Measurements from ENCODE around the gene TTLL8. TPM values are rescaled to one million over a fixed set of nuclear protein-coding genes. Genes with fewer than 3 reads are reported as not detected.

TTLL8 gene
- polyA plus RNA-seq, 1 of the 3 experiments (the other 2 are of a cell fraction): not detected

GRCh38 chr22:49998718-49999062, 59.4 kb downstream of the TTLL8 start:
- WGBS (ENCODE audit: low lambda C conversion rate): 88% methylated on average over 13 of the region's 14 CpGs
- H3K27ac ChIP-seq (ENCODE audit: low read depth in 2 of 2, low read length in 1 of 2): no peak overlapping the region
- no peak overlapping the region for H3K4me2 ChIP-seq
- H3K9me3 ChIP-seq: no peaks in the 10 kb centered on the region
- no peaks in the 10 kb centered on the region for H3K79me2 ChIP-seq (ENCODE audit: insufficient read depth)
- no peaks in the 10 kb centered on the region for H3K36me3 ChIP-seq (replicated peaks in 1 of 2; ENCODE audit: control insufficient read depth in 1 of 2, insufficient read depth in 2 of 2, low read length in 1 of 2)
- H3K9me2 ChIP-seq: no peaks in the 10 kb centered on the region
- no peak for TF ChIP-seq MXI1 (IDR thresholded peaks at IDR 0.05; ENCODE audit: low read depth, low read length)
- TF ChIP-seq TCF12 (IDR thresholded peaks at IDR 0.05): no peak
- TF ChIP-seq IRF3 (IDR thresholded peaks at IDR 0.05; ENCODE audit: low read depth, low read length): no peak
- no peak for TF ChIP-seq NRF1 (IDR thresholded peaks at IDR 0.05; ENCODE audit: low read depth, low read length)
- TF ChIP-seq RXRA (IDR thresholded peaks at IDR 0.05; ENCODE audit: borderline replicate concordance, low read depth): no peak
- TF ChIP-seq SMC3 (IDR thresholded peaks at IDR 0.05; ENCODE audit: low read depth, low read length): no peak
- TF ChIP-seq FOSL2 (IDR thresholded peaks at IDR 0.05; ENCODE audit: borderline replicate concordance, low read depth): no peak
- H3K9ac ChIP-seq: no peak overlapping the region
- H3K4me1 ChIP-seq (ENCODE audit: control insufficient read depth in 1 of 2, insufficient read depth in 2 of 2, low read depth in 1 of 2, low read length in 1 of 2): peaks cover 0 to 4% of the 10 kb centered on the region in 2 experiments; a peak in 1 of 4 replicates
- no peak overlapping the region for H2AFZ ChIP-seq (ENCODE audit: low read depth)
- POLR2A ChIA-PET: no interaction called here
- H3F3A ChIP-seq (replicated peaks; ENCODE audit: insufficient read depth): no peaks in the 10 kb centered on the region
- CTCF ChIA-PET: no interaction called here
- no peak for DNase-seq
- H4K20me1 ChIP-seq (ENCODE audit: insufficient read depth): no peaks in the 10 kb centered on the region
- H3K27me3 ChIP-seq (ENCODE audit: insufficient read depth): no peaks in the 10 kb centered on the region
- no peak overlapping the region for H3K4me3 ChIP-seq (ENCODE audit: low read depth in 2 of 2, low read length in 1 of 2)

DNA sequence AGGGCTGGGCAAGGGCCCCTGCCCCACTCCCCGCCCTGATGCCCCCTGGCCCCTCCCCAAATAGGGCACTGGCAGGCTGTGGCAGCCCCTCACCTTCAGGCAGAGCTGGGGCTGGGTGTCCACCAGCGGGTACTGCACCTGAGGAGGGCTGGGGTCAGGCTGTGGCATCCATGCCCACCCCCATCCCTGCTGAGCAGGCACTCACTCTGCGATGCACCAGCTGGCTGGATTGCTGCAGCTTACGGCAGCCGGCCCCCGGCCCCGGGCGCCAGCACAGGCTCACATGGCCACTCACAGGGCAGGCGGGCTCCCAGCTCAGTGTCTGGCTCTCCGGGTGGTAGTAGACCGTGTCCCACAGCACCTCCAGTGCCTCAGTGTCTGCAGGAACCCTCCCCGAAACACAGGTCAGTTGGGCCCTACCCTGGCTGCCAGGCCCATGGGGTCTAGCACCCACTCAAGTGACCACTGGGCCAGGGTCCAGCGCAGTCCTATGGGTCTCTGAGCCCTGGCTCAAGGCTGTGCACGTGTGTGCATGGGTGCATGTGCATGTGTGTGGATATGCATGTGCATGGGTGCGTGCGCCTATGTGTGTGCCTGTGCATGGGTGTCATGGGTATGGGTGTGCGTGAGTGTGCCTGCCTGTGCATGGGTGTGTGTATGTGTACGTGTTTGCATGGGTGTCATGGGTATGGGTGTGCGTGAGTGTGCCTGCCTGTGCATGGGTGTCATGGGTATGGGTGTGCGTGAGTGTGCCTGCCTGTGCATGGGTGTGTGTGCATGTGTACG, 60.0 kb downstream of the TTLL8 start:
- Histone ChIP-seq H3K27me3 (ENCODE audit: insufficient read depth) (no peaks in the 10 kb centered on the region), H3K9ac (no peak overlapping the region), H3K4me3 (ENCODE audit: low read depth in 2 of 2, low read length in 1 of 2) (no peak overlapping the region), H3K4me1 (ENCODE audit: control insufficient read depth in 1 of 2, insufficient read depth in 2 of 2, low read depth in 1 of 2, low read length in 1 of 2) (peaks cover 0 to 4% of the 10 kb centered on the region in 2 experiments; a peak in 1 of 4 replicates), H3K9me2 (no peaks in the 10 kb centered on the region), H3K9me3 (no peaks in the 10 kb centered on the region), H4K20me1 (ENCODE audit: insufficient read depth) (no peaks in the 10 kb centered on the region), H3K36me3 (replicated peaks in 1 of 2; ENCODE audit: control insufficient read depth in 1 of 2, insufficient read depth in 2 of 2, low read length in 1 of 2) (no peaks in the 10 kb centered on the region), H2AFZ (ENCODE audit: low read depth) (no peak overlapping the region), H3K79me2 (ENCODE audit: insufficient read depth) (no peaks in the 10 kb centered on the region), H3K27ac (ENCODE audit: low read depth in 2 of 2, low read length in 1 of 2) (no peak overlapping the region), H3K4me2 (no peak overlapping the region), H3F3A (replicated peaks; ENCODE audit: insufficient read depth) (no peaks in the 10 kb centered on the region)
- DNase-seq: peak; percentile 28
- ChIA-PET POLR2A (no interaction called here), CTCF (interaction anchor here (1.9 kb wide), 1 partner anchor 32 kb away, joined by 7 read pairs; no protein-coding TSS in a partner anchor)
- 93% methylated on average over 8 of the region's 21 CpGs for WGBS (ENCODE audit: low lambda C conversion rate)
- no peak for TF ChIP-seq FOXM1 (IDR thresholded peaks at IDR 0.05; ENCODE audit: low read depth)
- TF ChIP-seq RCOR1 (IDR thresholded peaks at IDR 0.05; ENCODE audit: low read length): no peak
- TF ChIP-seq GABPA (IDR thresholded peaks at IDR 0.05; ENCODE audit: low read depth): no peak
- TF ChIP-seq NFIC (IDR thresholded peaks at IDR 0.05; ENCODE audit: borderline replicate concordance): no peak
- TF ChIP-seq YY1 (IDR thresholded peaks at IDR 0.05; ENCODE audit: low read depth): no peak
- no peak for TF ChIP-seq NRF1 (IDR thresholded peaks at IDR 0.05; ENCODE audit: low read depth, low read length)
- TF ChIP-seq RAD21 (IDR thresholded peaks at IDR 0.05; ENCODE audit: low read length): no peak
